HG03378 (cell line): ENCODE data around the gene TMEM184A.

Experiments used
- ATAC-seq: cut with Tn5 transposase; IDR thresholded peaks from one replicate; pipeline ENCODE4 v1.9.1; 2021; ENCODE audit warnings: mild to moderate bottlenecking, moderate library complexity; ENCODE audit not compliant: unreplicated experiment

The TMEM184A gene

GRCh38 chr7:1553512-1554210, 2.3 kb downstream of the TMEM184A start:
- ATAC-seq: no peak

GRCh38 chr7:1552200-1552599, 3.8 kb downstream of the TMEM184A start:
- no peak for ATAC-seq

GRCh38 chr7:1550846-1551155, 5.2 kb downstream of the TMEM184A start:
- ATAC-seq: no peak

DNA sequence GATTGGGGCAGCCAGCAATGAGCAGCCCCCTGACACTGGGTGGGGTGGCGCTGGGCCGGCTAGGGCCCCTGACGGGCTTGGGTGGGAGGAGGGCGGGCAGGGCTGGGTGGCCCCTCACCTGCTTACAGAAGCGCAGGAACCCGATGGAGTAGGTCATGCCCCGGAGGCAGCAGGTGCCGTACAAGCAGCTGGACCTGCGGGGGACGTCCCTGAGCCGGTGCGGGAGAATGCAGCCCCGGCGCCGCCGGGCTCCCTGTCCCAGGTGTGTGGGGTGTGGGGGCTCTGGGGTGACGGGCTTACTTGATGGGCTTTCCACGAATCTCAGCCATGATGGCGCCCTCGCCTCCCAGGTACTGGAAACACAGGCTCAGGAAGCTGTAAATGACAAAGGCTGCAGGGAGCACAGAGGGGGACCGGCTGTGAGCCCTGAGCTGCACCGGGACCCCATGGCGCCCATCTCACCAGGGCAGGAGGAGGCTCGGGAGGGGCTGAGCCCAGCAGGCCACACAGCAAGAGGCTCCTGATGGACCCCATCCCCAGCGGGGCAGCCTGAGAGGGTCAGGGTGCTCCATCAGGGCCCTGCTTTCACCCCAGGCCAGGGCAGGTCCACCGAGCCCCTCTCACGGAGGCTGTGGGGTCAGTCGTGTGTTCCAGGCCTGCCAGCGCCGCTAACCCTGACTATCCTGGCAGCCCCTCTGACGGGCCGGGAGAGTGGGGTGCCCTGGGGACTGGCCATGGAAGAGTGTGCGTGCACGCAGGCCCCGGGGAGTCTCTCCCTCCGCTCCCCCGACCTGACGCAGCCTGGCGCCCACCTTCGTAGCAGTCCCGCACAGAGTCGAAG, 5.8 kb downstream of the TMEM184A start:
- no peak for ATAC-seq

DNA sequence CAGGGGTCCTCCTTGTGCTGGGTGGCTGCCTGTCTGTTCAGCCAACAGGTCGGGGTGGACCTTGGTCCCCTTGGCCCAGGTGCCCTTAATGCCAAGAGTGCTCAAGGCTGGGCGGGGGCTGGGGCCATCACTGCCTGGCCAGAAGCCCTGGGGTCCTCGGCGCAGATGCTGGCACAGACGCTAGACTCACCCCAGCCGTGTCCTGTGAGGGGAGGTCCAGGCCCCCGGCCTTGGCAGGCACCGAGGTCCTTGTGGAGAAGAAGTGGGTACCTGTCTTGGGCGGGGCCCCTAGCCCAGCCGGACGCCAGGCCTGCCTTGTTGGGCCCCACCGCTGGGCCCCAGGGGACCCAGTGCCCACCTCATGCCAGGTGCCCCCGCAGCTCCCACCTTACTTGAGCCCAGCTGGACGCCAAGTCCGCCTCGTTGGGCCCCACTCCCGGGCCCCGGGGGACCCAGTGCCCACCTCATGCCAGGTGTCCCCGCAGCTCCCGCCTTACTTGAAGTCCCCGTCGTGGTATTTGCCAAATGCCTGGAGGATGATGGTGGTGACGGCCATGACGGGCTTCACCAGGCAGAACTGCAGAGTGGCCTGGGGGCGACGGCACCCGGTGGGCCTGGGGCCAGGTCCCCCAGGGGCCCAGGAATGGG, 6.5 kb downstream of the TMEM184A start:
- no peak for ATAC-seq

GRCh38 chr7:1548944-1549343, 7.1 kb downstream of the TMEM184A start:
- no peak for ATAC-seq

DNA sequence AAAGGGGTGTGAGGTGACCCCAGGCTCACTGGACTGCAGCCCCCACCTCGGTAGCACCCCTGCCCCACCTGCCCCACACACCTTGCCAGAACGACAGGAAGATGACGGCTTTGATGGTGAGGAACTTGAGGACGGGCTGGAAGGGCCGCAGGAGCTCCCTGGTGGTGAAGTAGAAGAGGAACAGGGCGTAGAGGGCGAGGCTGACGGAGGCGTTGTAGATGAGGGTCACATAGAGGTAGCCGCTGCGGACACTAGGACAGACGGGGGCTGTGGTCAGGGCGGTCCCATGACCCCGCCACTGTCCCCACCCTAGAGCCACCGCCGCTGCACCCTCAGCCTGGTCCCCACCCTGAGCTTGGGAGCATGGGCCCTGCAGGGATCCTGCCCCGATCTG, 7.6 kb downstream of the TMEM184A start:
- no peak for ATAC-seq

GRCh38 chr7:1547777-1548437, 8.1 kb downstream of the TMEM184A start:
- no peak for ATAC-seq

- no peak for ATAC-seq
Observed at GRCh38 chr7:1546909-1547776, 8.9 kb downstream of the TMEM184A start.

GRCh38 chr7:1546274-1546908, 9.6 kb downstream of the TMEM184A start:
- no peak for ATAC-seq

DNA sequence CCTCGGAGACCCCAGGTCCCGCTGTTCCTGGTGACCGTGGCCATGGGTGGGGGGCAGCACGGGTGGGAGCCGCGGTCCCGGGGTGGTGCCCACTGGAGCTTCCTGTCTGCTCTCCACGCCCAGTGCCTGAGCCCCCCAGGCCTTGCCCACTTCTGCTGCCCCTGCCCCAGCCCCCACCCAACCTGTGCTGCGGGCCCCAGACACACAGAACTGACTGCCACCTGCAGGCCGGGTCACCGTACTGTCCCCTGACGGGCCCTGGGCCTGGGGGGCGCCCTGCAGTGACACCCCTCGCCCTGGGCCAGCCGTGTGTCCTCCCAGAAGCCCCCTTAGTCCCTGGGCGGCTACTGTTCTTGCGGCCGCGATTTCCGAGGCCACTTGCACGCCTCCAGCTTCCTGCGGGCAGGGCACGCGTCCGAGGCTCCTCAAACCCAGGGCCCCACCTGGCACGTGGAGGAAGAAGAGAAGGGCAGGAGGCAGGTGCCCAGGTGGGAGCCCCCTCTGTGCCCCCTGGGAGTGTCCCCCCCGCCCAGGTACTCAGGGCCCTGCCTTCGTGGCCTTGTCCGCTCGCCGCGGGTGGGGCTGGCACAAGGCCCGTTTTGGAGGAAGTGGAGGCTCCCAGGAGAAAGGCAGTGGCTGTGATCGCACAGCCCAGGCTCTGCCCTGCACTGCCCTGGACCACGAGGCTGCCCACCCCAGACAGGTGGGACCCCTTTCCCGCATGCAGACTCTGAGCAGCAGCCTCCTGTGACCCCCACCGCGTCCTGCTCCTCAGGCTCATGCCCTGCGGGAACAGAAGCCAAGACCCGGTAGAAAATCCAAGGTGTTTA, 10.4 kb downstream of the TMEM184A start:
- no peak for ATAC-seq

DNA sequence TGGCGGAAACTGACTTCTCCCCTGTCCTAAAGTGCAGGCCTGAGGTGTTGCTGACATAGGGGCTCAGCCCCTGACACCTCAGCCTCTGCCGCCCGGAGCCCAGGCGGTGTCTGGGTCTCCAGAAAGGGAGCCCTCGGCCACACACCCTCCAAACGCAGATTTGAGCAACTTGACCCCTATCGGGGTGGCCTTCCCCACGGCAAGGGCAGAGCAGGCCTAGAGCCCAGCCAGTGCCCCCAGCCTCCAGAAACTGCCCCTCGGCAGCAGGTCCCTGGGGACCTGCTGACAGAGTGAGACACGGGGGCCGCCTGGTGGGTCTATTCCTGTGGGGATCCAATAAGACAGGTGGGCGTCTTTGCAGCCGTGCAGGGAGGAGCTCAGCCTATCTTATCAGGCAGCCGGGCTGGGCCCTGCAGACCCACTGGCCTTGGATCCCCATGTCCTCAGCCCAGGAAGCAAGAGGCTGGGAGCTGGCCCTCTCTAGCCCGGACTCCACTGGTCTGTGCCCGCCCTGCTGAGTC, 11.0 kb downstream of the TMEM184A start:
- ATAC-seq: no peak

- ATAC-seq: no peak
Observed at GRCh38 chr7:1544178-1544895, 11.7 kb downstream of the TMEM184A start.

DNA sequence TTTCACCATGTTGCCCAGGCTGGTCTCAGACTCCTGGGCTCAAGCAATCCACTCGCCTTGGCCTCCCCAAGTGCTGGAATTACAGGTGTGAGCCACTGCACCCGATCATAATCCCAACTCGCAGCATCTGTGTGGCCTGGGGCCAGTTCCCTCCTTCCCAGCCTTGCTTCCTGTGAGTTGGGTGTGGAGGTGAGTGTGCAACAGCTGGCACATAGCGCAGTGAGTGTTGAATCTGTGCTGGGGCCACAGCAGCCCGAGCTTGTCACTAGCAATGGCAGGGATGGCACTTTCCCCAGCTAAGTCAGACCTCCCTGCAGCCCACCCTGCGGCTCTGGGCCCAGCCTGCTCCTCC, 12.2 kb downstream of the TMEM184A start:
- ATAC-seq: no peak

GRCh38 chr7:1542841-1543747, 12.9 kb downstream of the TMEM184A start:
- no peak for ATAC-seq

DNA sequence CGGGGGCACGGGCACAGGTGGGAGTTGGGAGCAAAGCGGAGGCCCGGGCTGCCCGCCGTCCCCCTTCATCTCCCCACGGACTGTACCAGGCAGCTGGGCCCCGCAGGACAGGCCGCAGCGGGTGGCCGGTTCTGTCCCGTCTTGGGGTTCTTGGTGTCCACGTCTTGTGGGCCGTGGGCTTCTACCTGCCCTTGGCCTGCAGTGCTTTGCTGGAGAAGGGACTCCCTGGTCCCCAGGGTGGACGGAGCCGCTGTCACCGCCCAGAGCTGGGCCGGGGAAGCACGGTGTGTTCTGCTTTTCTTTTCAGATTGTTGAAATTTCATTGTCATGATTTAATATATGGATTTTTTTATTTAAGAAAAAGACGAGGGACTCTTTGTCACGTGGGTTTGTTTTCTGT, 13.7 kb downstream of the TMEM184A start:
- no peak for ATAC-seq

GRCh38 chr7:1541431-1542162, 14.4 kb downstream of the TMEM184A start:
- no peak for ATAC-seq
